OCI-LY7 (cell line): ENCODE measurements around the gene RHOB.

Source experiments
- CTCF ChIP-seq: fragments of 200-600 bp; sonication (generic); conservative IDR thresholded peaks from 2 replicates; pipeline ENCODE4 v1.5.1; 2014; ENCODE audit warnings: mild to moderate bottlenecking, antibody characterized with exemption, low read length, moderate library complexity, mixed read lengths
- EZH2phosphoT487 ChIP-seq: fragments of 200-600 bp; sonication (generic); IDR thresholded peaks from 2 replicates; pipeline ENCODE4 v1.6.1; 2018; ENCODE audit warnings: low read depth, borderline replicate concordance, mild to moderate bottlenecking, mixed run types, antibody characterized with exemption, low read length, moderate library complexity, mixed read lengths

GRCh38 chr2:20446917-20447436 lies at the start of gene RHOB:
- TF ChIP-seq CTCF (no peak), EZH2phosphoT487 (no peak)
